ENCODE results near the gene ITFG1.

GRCh38 chr16:47486856-47487255 lies 26.0 kb upstream of the ITFG1 start:
- no peak for TF ChIP-seq CTCF (IDR thresholded peaks at IDR 0.05)
- no peak for TF ChIP-seq POLR2A (IDR thresholded peaks at IDR 0.05)

All from testis (tissue), 2 donors.